ENCODE results near the gene NKX2-4. TPM values are rescaled to one million over a fixed set of nuclear protein-coding genes. Genes with fewer than 3 reads are reported as not detected.

Gene NKX2-4
- total RNA-seq, 4 donors from 2014 or later: not detected

- intact Hi-C loops (cut with DNase I; ENCODE audit: low total_unique reads): no loop called here
- TF ChIP-seq CTCF (IDR thresholded peaks at IDR 0.05) (no peak), POLR2A (IDR thresholded peaks at IDR 0.05) (no peak)
- no peak overlapping the region for H3K4me3 ChIP-seq (ENCODE audit: low read depth, poor library complexity, severe bottlenecking)
- no peak for DNase-seq (ENCODE audit: low spot score in 2 of 2)
These were observed 14.4 kb upstream of the NKX2-4 start for GRCh38 chr20:21411725-21412124.

- no peak for DNase-seq (ENCODE audit: low spot score in 2 of 2)
- no peak for TF ChIP-seq CTCF (IDR thresholded peaks at IDR 0.05)
- TF ChIP-seq POLR2A (IDR thresholded peaks at IDR 0.05): no peak
- 34 to 45% methylated on average over 5 of the region's 5 CpGs for WGBS, 2 donors
- H3K4me3 ChIP-seq (ENCODE audit: low read depth, poor library complexity, severe bottlenecking): no peak overlapping the region
- intact Hi-C loops (cut with DNase I; ENCODE audit: low total_unique reads): no loop called here
These were observed 1.7 kb upstream of the NKX2-4 start for GRCh38 chr20:21399005-21399475.

GRCh38 chr20:21398109-21399004, 1.0 kb upstream of the NKX2-4 start:
- WGBS, 2 donors: 26 to 32% methylated on average over 10 of the region's 10 CpGs

GRCh38 chr20:21396599-21397340, 556 bp downstream of the NKX2-4 start:
- 3% methylated on average over 24 of the region's 116 CpGs; no CpG with 5 or more reads in 1 of the 2 donors for WGBS, 2 donors
- no peak for DNase-seq (ENCODE audit: low spot score in 2 of 2)
- no peak for TF ChIP-seq POLR2A (IDR thresholded peaks at IDR 0.05)
- TF ChIP-seq CTCF (IDR thresholded peaks at IDR 0.05): no peak
- H3K4me3 ChIP-seq (ENCODE audit: low read depth, poor library complexity, severe bottlenecking): no peak overlapping the region
- intact Hi-C loops (cut with DNase I; ENCODE audit: low total_unique reads): no loop called here

More at GRCh38 chr20:21398109-21399004, 1.0 kb upstream of the NKX2-4 start:
- TF ChIP-seq POLR2A (IDR thresholded peaks at IDR 0.05) (no peak), CTCF (IDR thresholded peaks at IDR 0.05) (no peak)
- no peak for DNase-seq (ENCODE audit: low spot score in 2 of 2)
- intact Hi-C loops (cut with DNase I; ENCODE audit: low total_unique reads): no loop called here
- no peak overlapping the region for H3K4me3 ChIP-seq (ENCODE audit: low read depth, poor library complexity, severe bottlenecking)

GRCh38 chr20:21395666-21396598, 1.4 kb downstream of the NKX2-4 start:
- no peak overlapping the region for H3K4me3 ChIP-seq (ENCODE audit: low read depth, poor library complexity, severe bottlenecking)
- no peak for DNase-seq (ENCODE audit: low spot score in 2 of 2)
- WGBS, 2 donors: 9 to 13% methylated on average over 15 to 16 of the region's 103 CpGs

More at GRCh38 chr20:21395666-21396598, 1.4 kb downstream of the NKX2-4 start:
- no peak for TF ChIP-seq POLR2A (IDR thresholded peaks at IDR 0.05)
- TF ChIP-seq CTCF (IDR thresholded peaks at IDR 0.05): no peak
- intact Hi-C loops (cut with DNase I; ENCODE audit: low total_unique reads): no loop called here
